Activated naive CD8-positive, alpha-beta T cell treated with anti-CD3 and anti-CD28 coated beads, Interleukin-2, amount 50 U/mL, for 16 hours (primary cell): ENCODE data around the gene RIC3.

Source experiments
- DNase-seq: peaks from one replicate; pipeline ENCODE4 v3.0.0-alpha.2; 2020; ENCODE audit warnings: low read depth, low spot score

The RIC3 gene

GRCh38 chr11:8102965-8103364 is 65.9 kb downstream of the RIC3 start:
- DNase-seq: no peak

DNA sequence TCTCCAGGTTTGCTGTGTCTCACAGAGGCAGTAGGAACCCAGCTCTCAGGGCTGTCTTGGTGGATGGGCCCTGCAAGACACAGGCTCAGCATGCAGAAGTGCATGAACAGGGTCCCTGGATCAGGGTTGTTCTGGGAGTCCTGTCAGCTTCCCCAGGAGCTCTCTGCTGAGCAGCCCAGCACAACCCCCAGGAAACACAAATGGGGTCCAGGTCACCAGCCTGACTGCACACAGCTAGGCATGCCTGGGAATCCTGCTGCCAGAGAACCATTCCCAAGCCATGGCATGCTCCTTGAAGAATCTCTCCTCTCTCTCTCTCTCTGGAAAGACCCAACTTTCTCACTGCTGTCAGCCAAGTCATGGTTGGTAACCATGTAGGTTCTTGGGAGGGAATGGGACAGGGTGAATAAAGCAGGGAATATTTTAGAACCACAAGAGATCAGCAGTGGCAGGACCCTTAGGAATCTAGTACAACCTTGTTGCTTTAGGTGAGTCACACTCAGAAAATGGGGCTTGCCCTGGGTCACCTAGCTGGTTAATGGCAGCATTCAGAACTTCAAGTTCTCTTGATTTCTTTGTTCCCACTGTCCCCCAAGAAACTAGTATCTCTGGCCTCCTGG is 66.4 kb downstream of the RIC3 start:
- no peak for DNase-seq

DNA sequence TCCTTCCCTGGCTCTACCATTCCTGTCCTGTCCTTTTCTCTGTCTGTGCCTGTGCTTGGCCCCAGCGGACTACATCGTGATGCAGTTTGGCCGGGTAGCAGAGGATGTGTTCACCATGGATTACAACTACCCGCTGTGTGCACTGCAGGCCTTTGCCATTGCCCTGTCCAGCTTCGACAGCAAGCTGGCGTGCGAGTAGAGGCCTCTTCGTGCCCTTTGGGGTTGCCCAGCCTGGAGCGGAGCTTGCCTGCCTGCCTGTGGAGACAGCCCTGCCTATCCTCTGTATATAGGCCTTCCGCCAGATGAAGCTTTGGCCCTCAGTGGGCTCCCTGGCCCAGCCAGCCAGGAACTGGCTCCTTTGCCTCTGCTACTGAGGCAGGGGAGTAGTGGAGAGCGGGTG is 67.4 kb downstream of the RIC3 start:
- DNase-seq: no peak

DNA sequence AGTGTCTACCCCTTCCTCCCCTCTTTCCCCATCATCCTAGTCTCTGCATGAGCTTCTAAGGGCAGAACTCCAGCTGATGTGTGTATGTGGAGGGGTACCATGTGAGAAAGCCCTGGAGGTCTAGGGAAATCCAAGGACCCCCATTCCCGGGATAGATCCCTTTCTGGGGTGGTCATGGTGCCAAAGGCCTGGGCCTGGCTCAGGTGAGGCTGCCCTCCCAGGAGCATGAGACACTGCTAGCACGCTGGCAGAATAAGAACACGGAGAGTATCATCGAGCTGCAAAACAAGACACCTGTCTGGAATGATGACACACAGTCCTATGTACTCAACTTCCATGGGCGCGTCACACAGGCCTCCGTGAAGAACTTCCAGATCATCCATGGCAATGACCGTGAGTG is 68.2 kb downstream of the RIC3 start:
- no peak for DNase-seq

DNA sequence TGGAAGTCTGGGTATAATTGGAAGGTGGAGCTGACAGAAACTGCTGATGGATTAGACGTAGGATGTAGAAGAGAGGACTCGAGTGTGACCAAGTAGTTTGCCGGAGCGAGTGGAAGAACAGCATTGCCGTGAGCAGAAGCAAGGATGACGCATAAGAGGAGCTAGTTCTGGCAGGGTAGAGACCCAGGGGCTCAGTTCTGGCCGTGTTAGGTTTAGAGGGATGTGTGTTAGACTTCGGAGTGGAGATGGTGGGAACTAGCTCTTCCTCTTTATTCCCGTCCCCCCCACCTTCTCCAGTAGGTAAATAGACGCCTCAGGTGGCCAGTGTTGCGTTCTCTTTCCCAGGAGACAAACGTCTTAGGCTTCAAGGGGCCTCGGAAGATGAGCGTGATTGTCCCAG is 68.7 kb downstream of the RIC3 start:
- DNase-seq: no peak

- peak; percentile 27 for DNase-seq
These were observed 69.4 kb downstream of the RIC3 start for GRCh38 chr11:8099291-8099899.

- DNase-seq: no peak
These were observed 69.9 kb downstream of the RIC3 start for GRCh38 chr11:8098879-8099278.

GRCh38 chr11:8098361-8098760 is 70.5 kb downstream of the RIC3 start:
- DNase-seq: no peak

DNA sequence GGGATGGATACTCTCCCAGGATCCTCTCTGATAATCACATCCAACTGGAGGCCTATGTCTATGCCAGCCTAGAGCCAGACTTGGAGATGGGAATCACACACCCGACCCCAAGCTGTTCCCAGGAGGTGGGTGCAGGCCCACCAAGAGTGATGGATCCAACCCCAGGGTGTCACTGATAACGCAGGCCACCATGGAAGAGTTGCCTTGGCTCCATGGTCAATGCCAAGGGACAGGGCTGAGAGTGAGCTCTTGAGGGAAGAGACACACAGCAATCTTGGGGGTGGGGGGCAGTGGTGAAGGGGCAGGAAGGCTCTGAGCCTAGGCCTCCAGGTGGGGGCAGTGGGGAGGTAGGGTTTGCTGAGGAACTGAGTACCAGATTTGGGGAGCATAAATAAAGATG is 70.9 kb downstream of the RIC3 start:
- DNase-seq: no peak

- no peak for DNase-seq
These were observed 71.4 kb downstream of the RIC3 start for GRCh38 chr11:8097468-8097867.

DNA sequence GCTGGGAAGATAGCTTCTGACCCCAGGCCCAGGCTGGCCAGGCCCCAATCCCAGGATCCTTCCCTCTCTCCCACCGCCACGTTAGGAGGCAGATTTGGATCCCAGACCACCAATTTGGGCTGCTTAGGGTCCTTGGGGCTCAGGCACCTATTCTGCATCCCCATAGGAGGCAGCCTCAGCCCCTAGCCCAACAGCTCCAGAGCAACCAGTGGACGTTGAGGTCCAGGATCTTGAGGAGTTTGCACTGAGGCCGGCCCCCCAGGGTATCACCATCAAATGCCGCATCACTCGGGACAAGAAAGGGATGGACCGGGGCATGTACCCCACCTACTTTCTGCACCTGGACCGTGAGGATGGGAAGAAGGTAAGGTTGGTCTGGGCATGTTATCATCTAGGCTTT is 71.8 kb downstream of the RIC3 start:
- DNase-seq: no peak

- no peak for DNase-seq
These were observed 72.2 kb downstream of the RIC3 start for GRCh38 chr11:8096575-8096974.

- DNase-seq: no peak
These were observed 72.9 kb downstream of the RIC3 start for GRCh38 chr11:8095806-8096522.

- no peak for DNase-seq
These were observed 73.5 kb downstream of the RIC3 start for GRCh38 chr11:8095371-8095770.

DNA sequence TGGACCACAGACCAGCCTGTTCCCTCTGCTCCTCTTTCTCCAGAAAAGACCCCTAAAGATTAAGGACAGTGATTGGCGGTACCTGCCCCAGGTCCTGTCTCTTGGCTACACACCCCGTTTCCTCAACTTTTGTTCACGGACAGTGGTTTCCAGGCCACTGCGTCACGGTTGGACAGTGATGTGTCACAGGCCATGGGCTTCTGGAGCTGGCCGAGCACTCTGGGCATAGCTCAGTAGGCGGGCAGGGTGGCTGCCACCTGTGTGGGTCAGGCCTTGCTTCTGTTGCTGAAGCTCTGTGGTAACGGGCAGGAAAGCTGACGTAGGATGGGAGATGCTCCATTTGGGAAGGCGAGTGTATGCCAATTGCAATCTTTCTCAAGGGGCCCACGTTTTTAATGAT is 74.2 kb downstream of the RIC3 start:
- DNase-seq: no peak

GRCh38 chr11:8093931-8094575 is 74.8 kb downstream of the RIC3 start:
- DNase-seq: no peak

DNA sequence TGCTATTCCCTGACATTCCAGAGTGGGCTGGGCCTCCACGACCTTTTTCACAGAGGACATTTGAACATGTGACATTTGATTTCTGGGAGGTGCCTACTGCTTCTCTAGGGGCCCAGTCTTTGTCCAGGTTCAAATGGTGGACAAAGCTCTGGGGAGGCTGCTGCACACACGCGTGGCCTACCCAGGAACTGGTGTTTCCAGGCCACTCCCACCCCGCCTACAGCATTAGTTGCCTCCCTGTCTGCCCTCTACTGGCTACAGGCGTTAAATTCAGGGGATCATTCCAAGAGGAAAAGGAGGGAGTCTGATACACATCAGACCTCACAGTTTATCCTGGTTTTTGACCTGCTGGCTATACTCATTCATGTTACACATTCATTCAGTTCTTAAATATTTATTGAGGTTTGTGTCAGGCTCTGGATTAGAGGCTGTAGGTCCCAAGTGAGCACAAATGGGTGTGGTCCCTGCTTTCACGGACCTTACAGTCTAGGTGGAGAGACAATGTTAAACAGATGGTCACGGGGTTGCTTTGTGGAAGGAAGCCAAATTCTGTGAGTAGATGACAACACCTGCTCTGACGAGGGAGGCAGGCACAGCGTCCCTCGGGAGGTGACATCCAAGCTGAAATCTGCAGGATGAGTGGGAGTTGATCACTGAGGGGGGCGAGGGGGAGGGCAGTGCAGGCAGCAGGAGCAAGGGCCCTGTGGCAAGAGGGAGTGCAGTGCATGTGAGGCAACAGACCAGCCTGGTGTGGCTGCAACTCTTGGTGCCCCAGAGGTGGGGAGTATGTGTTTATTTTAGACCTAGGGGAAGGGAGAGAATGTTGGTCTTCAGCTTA is 76.0 kb downstream of the RIC3 start:
- DNase-seq: no peak

DNA sequence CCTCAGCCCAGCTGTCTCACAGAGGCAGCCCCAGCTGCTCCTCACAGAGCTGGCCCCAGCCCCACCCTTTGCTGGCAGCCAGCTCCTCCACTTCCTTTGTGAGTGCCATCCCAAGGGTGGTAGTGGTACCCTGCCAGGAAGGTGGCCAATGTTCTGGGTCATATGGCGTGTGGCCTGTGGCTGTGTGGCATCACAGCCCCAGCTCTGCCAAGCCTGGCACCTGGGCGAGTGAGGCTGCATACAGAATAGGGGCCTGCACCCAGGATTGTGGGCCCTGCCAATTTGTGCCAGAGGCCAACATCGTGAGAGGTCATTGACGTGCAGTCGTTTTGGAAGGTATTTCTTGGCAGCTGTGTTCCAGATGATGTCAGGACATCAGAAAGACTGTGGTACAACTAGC is 77.1 kb downstream of the RIC3 start:
- no peak for DNase-seq

DNA sequence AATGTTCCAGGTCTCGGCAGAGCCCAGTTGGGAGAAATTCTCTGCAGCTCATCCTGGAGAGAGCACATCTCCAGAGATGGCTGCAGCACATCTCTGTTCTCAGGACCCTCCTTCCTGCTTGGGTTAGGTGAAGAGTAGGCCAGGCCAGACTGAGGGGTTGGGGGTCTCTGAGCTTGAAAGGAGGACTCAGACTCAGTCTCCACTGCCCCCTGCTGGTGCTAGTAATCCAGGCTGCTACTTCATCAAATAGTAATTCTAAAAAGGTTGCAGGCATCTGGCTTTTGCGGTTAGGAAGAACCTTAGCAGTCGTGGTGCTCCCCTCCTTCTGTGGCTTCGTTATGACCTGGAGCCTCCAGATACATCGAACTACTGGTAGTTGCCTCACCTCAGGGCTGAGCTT is 78.1 kb downstream of the RIC3 start:
- no peak for DNase-seq

GRCh38 chr11:8089791-8090510 is 78.9 kb downstream of the RIC3 start:
- no peak for DNase-seq

GRCh38 chr11:8087756-8088155 is 81.1 kb downstream of the RIC3 start:
- no peak for DNase-seq
